Mesothelial cell of epicardium (in vitro differentiated cells): Measurements from ENCODE around the gene CWC27. TPM values are rescaled to one million over a fixed set of nuclear protein-coding genes. Genes with fewer than 3 reads are reported as not detected.

Experiments used
- DNase-seq, 2 experiments: peaks; one replicate each; pipeline ENCODE4 v3.0.0; 2021; ENCODE audit warnings: low spot score in 2 of 2; ENCODE audit not compliant: unreplicated experiment in 2 of 2
- H3K27ac Mint-ChIP-seq: 2 replicates; pipeline ENCODE4 v1.8.0; 2021; ENCODE audit warnings: mixed read lengths
- H3K27me3 Mint-ChIP-seq: 2 replicates; pipeline ENCODE4 v1.8.0; 2021; ENCODE audit warnings: low read depth, mixed read lengths
- H3K36me3 Mint-ChIP-seq: 2 replicates; pipeline ENCODE4 v1.8.0; 2021; ENCODE audit warnings: mixed read lengths
- H3K4me1 Mint-ChIP-seq: 2 replicates; pipeline ENCODE4 v1.8.0; 2021; ENCODE audit warnings: mixed read lengths
- H3K4me3 Mint-ChIP-seq: 2 replicates; pipeline ENCODE4 v1.8.0; 2021; ENCODE audit warnings: mild to moderate bottlenecking, moderate library complexity, mixed read lengths
- H3K9me3 Mint-ChIP-seq: 2 replicates; pipeline ENCODE4 v1.8.0; 2021; ENCODE audit warnings: mixed read lengths
- CTCF ChIP-seq: fragments of 200-600 bp; sonication (generic); IDR thresholded peaks from one replicate; pipeline ENCODE4 v1.5.0; 2021; ENCODE audit warnings: antibody characterized with exemption; ENCODE audit not compliant: unreplicated experiment
- total RNA-seq: library from RNA; stranded (reverse); gene quantifications from 3 replicates; pipeline ENCODE4 v1.2.1, GENCODE V29; 2021

CWC27 gene
- total RNA-seq, 1 donor from 2014 or later = 30.0 TPM

DNA sequence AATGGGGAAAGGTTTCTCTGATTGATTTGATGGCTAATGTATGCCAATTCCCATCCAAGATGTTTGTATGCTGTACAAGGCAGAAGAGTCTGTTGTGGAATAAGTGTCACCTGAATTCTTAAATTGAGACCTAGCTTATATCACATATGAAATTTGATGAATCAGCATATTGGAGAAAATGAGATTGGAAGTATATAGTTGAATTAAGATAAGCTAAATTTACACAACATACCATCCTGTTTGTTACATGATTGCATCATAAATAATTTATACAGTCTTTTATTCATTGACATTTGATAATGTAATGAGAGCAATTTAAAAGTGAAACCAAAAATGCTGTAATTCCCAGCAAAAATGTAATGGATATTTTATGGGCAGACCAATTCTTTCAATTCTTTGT is 1.1 kb downstream of the CWC27 start:
- H3K4me1 Mint-ChIP-seq = peaks cover 24% of the 10 kb centered on the region
- H3K27ac Mint-ChIP-seq = peak overlapping the region; percentile 100

DNA sequence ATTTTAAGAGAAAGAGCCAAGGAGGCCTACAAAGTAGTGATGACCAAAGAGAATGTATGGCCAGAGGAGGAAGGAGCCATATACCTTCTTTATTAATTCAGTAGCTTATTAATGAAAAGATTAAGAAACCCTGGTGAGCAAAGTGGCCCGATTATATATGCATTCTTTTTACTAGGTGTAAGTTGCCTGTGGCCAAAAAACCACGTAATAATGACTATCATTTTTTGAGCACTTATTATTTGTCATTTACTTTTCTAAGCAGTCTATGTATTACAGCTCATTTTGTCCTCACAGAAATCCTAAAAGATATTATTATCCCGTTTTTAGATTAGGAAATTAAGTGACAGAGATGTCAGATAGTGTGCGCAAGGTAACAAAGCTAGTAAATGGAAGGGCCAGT is 3.0 kb downstream of the CWC27 start:
- DNase-seq = no peak
- H3K4me1 Mint-ChIP-seq = peaks cover 19% of the 10 kb centered on the region
- no peak for TF ChIP-seq CTCF
- no peak overlapping the region for H3K4me3 Mint-ChIP-seq
- no peaks in the 10 kb centered on the region for H3K9me3 Mint-ChIP-seq
- H3K27ac Mint-ChIP-seq = no peak overlapping the region
- H3K27me3 Mint-ChIP-seq = no peaks in the 10 kb centered on the region
- H3K36me3 Mint-ChIP-seq = no peaks in the 10 kb centered on the region

More for the DNA sequence above, 1.1 kb downstream of the CWC27 start:
- Mint-ChIP-seq H3K27me3 (no peaks in the 10 kb centered on the region), H3K4me3 (peak overlapping the region; percentile 99), H3K36me3 (peaks cover 6% of the 10 kb centered on the region), H3K9me3 (no peaks in the 10 kb centered on the region)
- no peak for TF ChIP-seq CTCF
- DNase-seq = no peak

DNA sequence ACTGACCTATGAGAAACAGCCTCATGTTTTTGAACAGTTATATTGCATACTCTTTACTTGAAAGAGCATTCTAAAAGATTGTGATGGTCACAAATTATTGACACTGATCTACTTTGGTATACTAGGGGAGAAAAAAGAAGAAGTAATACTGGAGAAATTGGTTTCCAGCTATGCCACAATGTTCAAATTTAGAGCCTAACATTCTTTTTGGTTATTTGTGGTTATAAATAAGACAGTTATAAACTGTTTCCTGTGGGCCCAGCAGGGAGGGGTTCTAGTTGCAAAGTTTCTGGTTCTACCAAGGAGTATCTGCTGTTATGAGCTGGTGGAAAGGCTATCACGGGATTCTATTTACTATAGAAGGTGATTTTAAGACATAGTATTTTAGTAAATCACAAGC is 4.8 kb downstream of the CWC27 start:
- Mint-ChIP-seq H3K9me3 (no peaks in the 10 kb centered on the region), H3K27me3 (no peaks in the 10 kb centered on the region), H3K4me3 (no peak overlapping the region), H3K4me1 (peaks cover 12% of the 10 kb centered on the region), H3K36me3 (no peaks in the 10 kb centered on the region), H3K27ac (no peak overlapping the region)
- TF ChIP-seq CTCF = no peak
- no peak for DNase-seq

DNA sequence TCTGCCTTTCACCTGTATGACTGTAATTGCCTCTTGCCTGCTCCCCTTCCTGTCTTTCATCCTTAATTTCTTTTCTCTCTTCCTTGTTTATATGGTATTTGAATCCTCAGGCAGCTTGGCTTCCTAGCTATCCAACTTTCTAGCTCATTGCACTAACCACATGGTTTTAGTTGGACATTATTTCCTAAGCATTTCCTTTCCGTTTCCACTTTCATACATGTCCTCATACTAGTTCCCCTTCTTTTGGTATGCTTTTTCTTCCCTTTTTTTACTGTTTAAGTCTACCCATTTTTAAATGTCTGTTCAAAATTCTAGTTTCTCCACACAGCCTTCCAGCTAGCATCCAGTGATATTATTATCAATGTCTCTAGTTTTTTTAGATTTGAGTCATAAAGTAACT is 6.6 kb downstream of the CWC27 start:
- no peaks in the 10 kb centered on the region for H3K36me3 Mint-ChIP-seq
- no peak for TF ChIP-seq CTCF
- no peak overlapping the region for H3K4me3 Mint-ChIP-seq
- no peak overlapping the region for H3K27ac Mint-ChIP-seq
- no peaks in the 10 kb centered on the region for H3K27me3 Mint-ChIP-seq
- no peaks in the 10 kb centered on the region for H3K9me3 Mint-ChIP-seq
- H3K4me1 Mint-ChIP-seq = peaks cover under 1% of the 10 kb centered on the region
- DNase-seq = no peak

- H3K4me1 Mint-ChIP-seq = no peaks in the 10 kb centered on the region
- H3K4me3 Mint-ChIP-seq = no peak overlapping the region
- H3K27me3 Mint-ChIP-seq = no peaks in the 10 kb centered on the region
- peak; percentile 47 to 70 for DNase-seq
- peak; percentile 87 for TF ChIP-seq CTCF
- H3K27ac Mint-ChIP-seq = no peak overlapping the region
- H3K36me3 Mint-ChIP-seq = peaks cover 3% of the 10 kb centered on the region
- H3K9me3 Mint-ChIP-seq = no peaks in the 10 kb centered on the region
Observed at GRCh38 chr5:64784451-64785025, 15.8 kb downstream of the CWC27 start.

- TF ChIP-seq CTCF = no peak
- no peak overlapping the region for H3K4me3 Mint-ChIP-seq
- no peak overlapping the region for H3K27ac Mint-ChIP-seq
- no peak for DNase-seq
- peaks cover 7% of the 10 kb centered on the region for H3K36me3 Mint-ChIP-seq
- H3K27me3 Mint-ChIP-seq = no peaks in the 10 kb centered on the region
- no peaks in the 10 kb centered on the region for H3K4me1 Mint-ChIP-seq
- no peaks in the 10 kb centered on the region for H3K9me3 Mint-ChIP-seq
Observed at GRCh38 chr5:64786372-64786771, 17.6 kb downstream of the CWC27 start.
